HG02870 (cell line): ENCODE results near the gene DCBLD2.

Experiments
- ATAC-seq: cut with Tn5 transposase; IDR thresholded peaks from one replicate; pipeline ENCODE4 v1.9.1; 2021; ENCODE audit warnings: mild to moderate bottlenecking, moderate library complexity; ENCODE audit not compliant: unreplicated experiment

Gene DCBLD2

GRCh38 chr3:98901392-98902350, at the start of gene DCBLD2:
Gene DCBLD2 (minus strand): TSS chr3:98901695. CDS start chr3:98901326, 369 bp downstream.
- peak; percentile 99 for ATAC-seq

GRCh38 chr3:98945666-98946065, 44.2 kb upstream of the DCBLD2 start:
- no peak for ATAC-seq

- no peak for ATAC-seq
Measured at GRCh38 chr3:98945101-98945524, 43.6 kb upstream of the DCBLD2 start.

- ATAC-seq = no peak
Measured at GRCh38 chr3:98930413-98930812, 28.9 kb upstream of the DCBLD2 start.

GRCh38 chr3:98921957-98922356, 20.5 kb upstream of the DCBLD2 start:
- ATAC-seq = no peak

GRCh38 chr3:98920166-98920565, 18.7 kb upstream of the DCBLD2 start:
- ATAC-seq = no peak

GRCh38 chr3:98918586-98918985, 17.1 kb upstream of the DCBLD2 start:
- ATAC-seq = no peak

- ATAC-seq = no peak
Measured at GRCh38 chr3:98917608-98918007, 16.1 kb upstream of the DCBLD2 start.

GRCh38 chr3:98914210-98915080, 12.9 kb upstream of the DCBLD2 start:
- ATAC-seq = no peak

- ATAC-seq = no peak
Measured at GRCh38 chr3:98912448-98912847, 11.0 kb upstream of the DCBLD2 start.

- no peak for ATAC-seq
Measured at GRCh38 chr3:98906230-98906629, 4.7 kb upstream of the DCBLD2 start.

- ATAC-seq = no peak
Measured at GRCh38 chr3:98903705-98904481, 2.4 kb upstream of the DCBLD2 start.

- no peak for ATAC-seq
Measured at GRCh38 chr3:98903099-98903498, 1.6 kb upstream of the DCBLD2 start.

GRCh38 chr3:98902351-98902740, 851 bp upstream of the DCBLD2 start:
- no peak for ATAC-seq

- peak; percentile 22 for ATAC-seq
Measured at GRCh38 chr3:98901119-98901391, 440 bp downstream of the DCBLD2 start.

GRCh38 chr3:98900265-98901118, 1.0 kb downstream of the DCBLD2 start:
- ATAC-seq = no peak

GRCh38 chr3:98897701-98898100, 3.8 kb downstream of the DCBLD2 start:
- no peak for ATAC-seq

GRCh38 chr3:98894791-98895576, 6.5 kb downstream of the DCBLD2 start:
- ATAC-seq = no peak

- ATAC-seq = no peak
Measured at GRCh38 chr3:98893740-98894139, 7.8 kb downstream of the DCBLD2 start.
